Kidney (tissue), 14 donors: ENCODE measurements around the gene GAPVD1. TPM values are rescaled to one million over a fixed set of nuclear protein-coding genes. Genes with fewer than 3 reads are reported as not detected.

Source experiments
- DNase-seq, 5 donors: peaks; one replicate each; pipeline ENCODE4 v3.0.0-alpha.2; 2013 to 2020
- FAIRE-seq: peaks from 2 replicates; lab custom pipeline; 2012; peaks lifted over from hg19 to GRCh38; lab: Jason Lieb, UNC
- H3K27ac ChIP-seq, 2 donors: one replicate each; pipeline ENCODE4 v1.7.0; 2013; ENCODE audit warnings: low read depth in 2 of 2, low read length in 2 of 2, inconsistent platforms in 1 of 2
- H3K27me3 ChIP-seq: one replicate; pipeline ENCODE4 v1.7.1; 2013; ENCODE audit warnings: low read length, inconsistent platforms; ENCODE audit not compliant: control insufficient read depth, insufficient read depth
- H3K36me3 ChIP-seq, 3 donors: one replicate each; pipeline versions ENCODE4 v1.7.0 to v1.7.1; 2013; ENCODE audit warnings: low read length in 3 of 3, control low read depth in 1 of 3, inconsistent platforms in 1 of 3; ENCODE audit not compliant: insufficient read depth in 3 of 3, control insufficient read depth in 2 of 3
- H3K4me1 ChIP-seq, 3 donors: one replicate each; pipeline versions ENCODE4 v1.7.0 to v1.7.1; 2013; ENCODE audit warnings: low read length in 3 of 3, inconsistent platforms in 1 of 3, low read depth in 1 of 3; ENCODE audit not compliant: control insufficient read depth in 2 of 3, insufficient read depth in 2 of 3
- H3K4me3 ChIP-seq, 3 donors: one replicate each; pipeline versions ENCODE4 v1.7.0 to v1.8.1; 2013; ENCODE audit warnings: low read length in 3 of 3, control low read depth in 1 of 3, inconsistent platforms in 1 of 3
- H3K9ac ChIP-seq, 3 donors: one replicate each; pipeline versions ENCODE4 v1.7.0 to v1.7.1; 2013; ENCODE audit warnings: low read length in 3 of 3, control low read depth in 1 of 3, inconsistent platforms in 1 of 3
- H3K9me3 ChIP-seq, 3 donors: one replicate each; pipeline versions ENCODE4 v1.7.0 to v1.7.1; 2013; ENCODE audit warnings: low read length in 3 of 3, control low read depth in 1 of 3, inconsistent platforms in 1 of 3; ENCODE audit not compliant: control insufficient read depth in 2 of 3, insufficient read depth in 1 of 3
- CTCF ChIP-seq: IDR thresholded peaks from 3 replicates; pipeline ENCODE4 v1.5.1; 2012; ENCODE audit warnings: mild to moderate bottlenecking, moderate library complexity, borderline replicate concordance; ENCODE audit not compliant: insufficient read depth; ENCODE audit errors: extremely low read depth
- intact Hi-C: fragments of 100-400 bp; cut with DNase I; formaldehyde crosslinking; loops from one replicate; pipeline ENCODE4 v1.11.1; 2022
- polyA plus RNA-seq: library from polyadenylated mRNA; stranded (reverse); fragments of 350-450 nt; fragmentation: Illumina TruSeq; extraction: RNeasy Lipid Tissue Mini Kit (QIAGEN cat#74804); gene quantifications from one replicate; pipeline ENCODE4 v1.2.3, GENCODE V29; 2014; ENCODE audit warnings: low read depth, low replicate concordance; ENCODE audit not compliant: insufficient read depth
- total RNA-seq: library from RNA; stranded (reverse); fragmentation: NEBNext Ultra II Directional; extraction: Animal tissue kit (Norgen Biotek cat#: 25700); gene quantifications from one replicate; pipeline ENCODE4 v1.2.1, GENCODE V29; 2021
- donor health status: control.
- donor health status: control.
- donor health status: control.
- donor health status: control.
- donor health status: control.
- donor health status: DM: yes; HTN: yes; CAD: no.
- donor health status: Normal renal cell carcinoma (clear cell type).

Gene GAPVD1
- total and polyA plus RNA-seq, 2 donors from 2014 or later, result 6.9 to 44.8 TPM

- H3K9me3 ChIP-seq, result no peaks in the 10 kb centered on the region
These were observed 109.2 kb downstream of the GAPVD1 start for GRCh38 chr9:125370786-125371185.

GRCh38 chr9:125372441-125373226, 111.0 kb downstream of the GAPVD1 start:
- intact Hi-C loops, result no loop called here
- peaks cover 0 to 4% (median 3%) of the 10 kb centered on the region in 3 donors for H3K4me1 ChIP-seq
- no peak overlapping the region for H3K9ac ChIP-seq
- H3K27me3 ChIP-seq, result no peaks in the 10 kb centered on the region
- FAIRE-seq (no peak), DNase-seq (peak in 1 of 5 donors; percentile 16)
- TF ChIP-seq CTCF, result no peak
- no peaks in the 10 kb centered on the region for H3K9me3 ChIP-seq
- H3K36me3 ChIP-seq, result no peaks in the 10 kb centered on the region
- no peak overlapping the region for H3K27ac ChIP-seq
- H3K4me3 ChIP-seq, result no peak overlapping the region

More at GRCh38 chr9:125370786-125371185, 109.2 kb downstream of the GAPVD1 start:
- FAIRE-seq, result no peak
- DNase-seq, result no peak
- Histone ChIP-seq H3K9ac (no peak overlapping the region), H3K4me1 (peaks cover 0 to 4% (median 3%) of the 10 kb centered on the region in 3 donors), H3K4me3 (no peak overlapping the region), H3K36me3 (no peaks in the 10 kb centered on the region), H3K27me3 (no peaks in the 10 kb centered on the region), H3K27ac (no peak overlapping the region)
- TF ChIP-seq CTCF, result no peak
- intact Hi-C loops, result no loop called here

GRCh38 chr9:125374443-125375309, 113.0 kb downstream of the GAPVD1 start:
- TF ChIP-seq CTCF, result peak; percentile 76
- Histone ChIP-seq H3K4me3 (peak overlapping the region; percentile 9 to 45 (median 28)), H3K9me3 (no peaks in the 10 kb centered on the region), H3K27me3 (no peaks in the 10 kb centered on the region), H3K27ac (no peak overlapping the region), H3K9ac (peak overlapping the region in 1 of 3 donors; percentile 20), H3K36me3 (no peaks in the 10 kb centered on the region), H3K4me1 (peaks cover 0 to 4% (median 3%) of the 10 kb centered on the region in 3 donors)
- FAIRE-seq (no peak), DNase-seq (peak; percentile 79 to 93 (median 86))
- intact Hi-C loops, result no loop called here
